ENCODE results near the gene ACD.

GRCh38 chr16:67660564-67661028 is 536 bp upstream of the ACD start, which contains the start of gene PARD6A:
- TF ChIP-seq, protein P1, sequence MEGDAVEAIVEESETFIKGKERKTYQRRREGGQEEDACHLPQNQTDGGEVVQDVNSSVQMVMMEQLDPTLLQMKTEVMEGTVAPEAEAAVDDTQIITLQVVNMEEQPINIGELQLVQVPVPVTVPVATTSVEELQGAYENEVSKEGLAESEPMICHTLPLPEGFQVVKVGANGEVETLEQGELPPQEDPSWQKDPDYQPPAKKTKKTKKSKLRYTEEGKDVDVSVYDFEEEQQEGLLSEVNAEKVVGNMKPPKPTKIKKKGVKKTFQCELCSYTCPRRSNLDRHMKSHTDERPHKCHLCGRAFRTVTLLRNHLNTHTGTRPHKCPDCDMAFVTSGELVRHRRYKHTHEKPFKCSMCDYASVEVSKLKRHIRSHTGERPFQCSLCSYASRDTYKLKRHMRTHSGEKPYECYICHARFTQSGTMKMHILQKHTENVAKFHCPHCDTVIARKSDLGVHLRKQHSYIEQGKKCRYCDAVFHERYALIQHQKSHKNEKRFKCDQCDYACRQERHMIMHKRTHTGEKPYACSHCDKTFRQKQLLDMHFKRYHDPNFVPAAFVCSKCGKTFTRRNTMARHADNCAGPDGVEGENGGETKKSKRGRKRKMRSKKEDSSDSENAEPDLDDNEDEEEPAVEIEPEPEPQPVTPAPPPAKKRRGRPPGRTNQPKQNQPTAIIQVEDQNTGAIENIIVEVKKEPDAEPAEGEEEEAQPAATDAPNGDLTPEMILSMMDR (IDR thresholded peaks at IDR 0.05) = no peak
- TF ChIP-seq POLR2A (IDR thresholded peaks at IDR 0.05) = no peak
- peak in 1 of 2 donors; percentile 95 for TF ChIP-seq POLR2AphosphoS5 (IDR thresholded peaks at IDR 0.05; ENCODE audit: insufficient read depth in 1 of 2, low read depth in 1 of 2)
